GM19239 (cell line): ENCODE results near the gene MAGEA2.
"Not testable (repeated sequence)": the region's sequence is repeated elsewhere in the genome, so short reads cannot be mapped to it uniquely, and the experiment has no call there.

ENCODE experiments used
- DNase-seq: peaks from one replicate; pipeline ENCODE4 v3.0.0; 2011; ENCODE audit warnings: low spot score; ENCODE audit not compliant: insufficient read length
- FAIRE-seq: peaks from 2 replicates; lab custom pipeline; 2011; peaks lifted over from hg19 to GRCh38; lab: Jason Lieb, UNC

MAGEA2 gene

DNA sequence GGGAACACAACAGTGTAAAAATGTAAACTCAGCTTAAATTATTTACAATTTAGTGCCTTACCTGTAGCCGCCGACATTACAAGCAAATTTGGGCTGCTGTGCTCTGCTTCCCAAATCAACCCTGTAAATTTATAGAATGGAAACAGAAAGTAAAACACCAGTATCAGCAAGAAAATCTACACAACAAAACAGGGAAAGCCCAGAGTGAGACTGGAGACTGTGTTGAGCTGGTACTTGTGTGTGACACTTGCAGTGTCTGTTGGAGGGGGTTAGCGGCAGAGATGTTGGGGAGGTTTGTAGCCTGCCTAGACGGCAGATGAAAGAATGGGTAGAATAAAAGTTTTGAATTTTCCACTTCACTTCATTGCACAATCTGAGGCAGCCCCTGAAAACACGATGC lies 40.4 kb downstream of the MAGEA2 start:
- peak; percentile 95 for FAIRE-seq

DNA sequence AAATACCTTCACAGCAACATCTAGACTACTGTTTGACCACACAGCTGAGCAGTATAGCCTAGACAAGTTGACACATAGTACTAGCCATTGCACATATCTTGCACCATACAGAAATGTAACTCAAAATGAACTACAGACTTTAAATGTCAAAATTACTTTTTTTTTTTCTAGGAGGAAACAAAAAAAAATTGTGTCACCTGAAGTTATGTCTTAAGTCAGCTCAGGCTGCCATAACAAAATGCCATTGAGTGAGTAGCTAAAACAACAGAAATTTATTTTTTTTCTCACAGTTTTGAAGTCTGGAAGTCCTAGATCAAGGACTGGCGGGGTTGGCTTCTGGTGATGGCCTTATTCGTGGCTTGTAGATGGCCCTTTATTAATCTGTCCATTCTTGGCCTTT lies 44.5 kb downstream of the MAGEA2 start, which contains the start of gene CSAG2:
TSS of gene CSAG2 (minus strand) at position 101 of the 400 bp plus-strand sequence. CDS start 161 bp downstream, outside the sequence.
- not testable (repeated sequence) for DNase-seq, FAIRE-seq

More for the DNA sequence above, 40.4 kb downstream of the MAGEA2 start:
- DNase-seq: not testable (repeated sequence)

DNA sequence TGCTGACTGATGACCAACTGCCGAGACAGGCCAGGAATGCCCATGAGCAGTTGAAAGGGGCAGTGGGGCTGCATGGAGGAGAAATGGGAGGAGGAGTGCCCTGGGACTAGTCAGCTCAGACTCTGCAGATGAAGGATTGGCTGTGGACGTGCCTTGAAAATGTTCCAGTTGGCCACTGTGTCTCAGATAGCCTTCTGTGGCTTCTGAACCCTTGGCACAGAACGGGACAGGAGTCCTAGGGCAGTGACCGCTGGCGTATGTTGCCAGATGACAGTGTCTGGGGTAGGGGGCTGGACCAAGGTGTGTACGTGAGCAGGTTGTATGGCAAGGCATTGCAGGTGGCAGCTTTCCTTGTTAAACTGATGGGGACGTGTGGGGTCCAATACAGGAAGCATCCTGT lies 47.1 kb downstream of the MAGEA2 start:
- not testable (repeated sequence) for DNase-seq, FAIRE-seq

DNA sequence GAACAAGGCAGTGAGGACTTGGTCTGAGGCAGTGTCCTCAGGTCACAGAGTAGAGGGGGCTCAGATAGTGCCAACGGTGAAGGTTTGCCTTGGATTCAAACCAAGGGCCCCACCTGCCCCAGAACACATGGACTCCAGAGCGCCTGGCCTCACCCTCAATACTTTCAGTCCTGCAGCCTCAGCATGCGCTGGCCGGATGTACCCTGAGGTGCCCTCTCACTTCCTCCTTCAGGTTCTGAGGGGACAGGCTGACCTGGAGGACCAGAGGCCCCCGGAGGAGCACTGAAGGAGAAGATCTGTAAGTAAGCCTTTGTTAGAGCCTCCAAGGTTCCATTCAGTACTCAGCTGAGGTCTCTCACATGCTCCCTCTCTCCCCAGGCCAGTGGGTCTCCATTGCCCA lies 53.3 kb downstream of the MAGEA2 start:
- DNase-seq, FAIRE-seq: not testable (repeated sequence)
